Anterior cingulate cortex (tissue), 58 donors: ENCODE measurements around the gene MZT2A.
"Not testable (repeated sequence)": the region's sequence is repeated elsewhere in the genome, so short reads cannot be mapped to it uniquely, and the experiment has no call there.

Experiments used
- DNase-seq, 58 donors: peaks; one replicate each; lab custom pipeline; 2025; lab: John Stamatoyannopoulos, UW

MZT2A gene

DNA sequence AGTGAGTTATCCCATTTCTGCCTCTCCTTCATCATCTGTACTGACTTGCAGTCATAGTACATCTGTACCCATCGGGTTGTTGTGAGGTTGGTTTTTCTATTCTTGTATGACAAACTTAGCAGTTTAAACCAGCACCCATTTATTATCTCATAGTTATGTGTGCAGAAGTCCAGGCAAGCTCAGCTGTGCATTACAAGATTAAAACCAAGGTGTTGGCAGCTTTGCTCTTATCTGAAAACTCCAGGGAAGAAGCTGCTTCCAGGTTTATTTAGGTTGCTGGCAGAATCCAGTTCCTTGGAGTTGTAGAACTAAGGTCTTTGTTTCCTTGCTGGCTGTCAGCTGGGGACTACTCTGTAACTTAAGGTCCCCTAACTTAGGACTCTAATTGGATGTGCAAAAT is 3.3 kb upstream of the MZT2A start:
- not testable (repeated sequence) for DNase-seq

DNA sequence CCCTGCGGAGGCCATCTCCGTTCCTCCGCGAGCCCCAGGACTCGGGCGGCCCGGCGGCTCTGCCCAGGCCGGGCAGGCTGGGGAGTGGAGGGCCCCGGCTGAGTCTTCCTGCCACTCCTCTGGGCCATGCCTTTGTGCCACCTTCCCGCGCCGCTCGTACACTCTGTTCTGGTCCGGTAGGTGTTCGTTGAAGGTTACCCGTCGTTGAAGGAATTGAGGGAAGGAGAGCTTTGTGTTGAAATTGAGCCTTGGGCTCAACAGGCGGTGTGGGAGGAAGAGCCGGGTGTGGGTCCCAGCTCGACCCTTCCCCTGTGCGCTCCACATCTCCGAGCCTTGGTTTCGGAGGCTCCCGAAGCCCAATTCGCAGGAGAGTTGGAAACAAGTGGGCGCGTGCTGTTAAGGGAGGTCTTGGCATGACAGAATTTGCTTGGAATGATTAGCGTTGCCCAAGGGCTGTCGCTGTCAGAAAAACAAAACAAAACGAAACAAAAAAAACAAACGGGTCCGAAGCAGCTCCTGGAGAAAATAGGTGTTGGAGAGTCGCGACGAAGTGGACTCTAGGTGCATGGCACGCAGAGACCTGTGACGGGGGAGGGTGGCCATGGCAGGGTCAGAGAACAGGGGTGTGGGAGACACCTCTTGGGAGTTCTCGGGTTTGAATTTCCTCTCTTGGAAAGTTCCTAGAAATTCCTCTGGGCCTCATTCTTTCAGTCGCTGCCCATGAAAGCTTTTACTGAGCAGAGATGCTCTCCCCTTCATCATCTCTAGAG is 1.2 kb upstream of the MZT2A start:
- peak in 4 of 58 donors; percentile 47 to 74 (median 64) for DNase-seq

DNA sequence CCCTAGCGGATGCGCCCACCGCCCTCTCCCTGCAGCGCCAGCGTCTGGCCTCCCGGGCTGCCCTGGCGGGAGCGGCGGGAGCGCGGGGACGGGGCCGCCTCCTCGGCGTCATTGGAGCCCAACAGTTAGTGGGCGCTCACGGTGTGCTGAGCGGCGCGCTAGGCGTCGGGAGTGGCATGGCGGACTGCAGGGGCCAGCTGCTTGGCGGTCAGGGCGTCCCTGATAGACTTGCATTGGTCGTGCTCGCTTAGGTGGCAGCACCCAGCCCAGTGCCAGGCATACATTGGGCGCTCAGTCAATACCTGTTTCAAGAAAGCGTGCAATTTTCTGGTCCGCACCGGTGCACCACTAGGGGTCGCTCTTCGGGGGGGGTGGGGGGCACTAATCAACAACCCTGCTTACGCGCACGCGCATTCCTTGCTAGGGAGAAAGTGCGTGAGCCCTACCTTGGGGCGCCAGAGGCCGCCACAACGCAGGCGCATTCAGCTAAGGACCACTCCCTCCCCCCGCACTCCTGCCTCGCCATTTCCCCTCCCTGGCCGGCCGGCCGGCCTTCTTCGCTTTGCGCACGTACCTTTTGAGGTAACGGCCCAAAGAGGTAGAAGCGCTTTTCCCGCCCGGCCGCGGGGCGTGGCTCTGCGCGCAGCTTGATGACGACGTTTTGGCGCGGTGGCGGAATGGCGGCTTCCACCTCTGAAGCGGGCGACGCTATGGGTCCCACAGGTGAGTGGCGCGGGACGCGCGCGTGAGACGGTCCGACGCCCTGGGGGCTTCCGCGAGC is 411 bp upstream of the MZT2A start:
- DNase-seq, result peak; percentile 36 to 97 (median 84)

DNA sequence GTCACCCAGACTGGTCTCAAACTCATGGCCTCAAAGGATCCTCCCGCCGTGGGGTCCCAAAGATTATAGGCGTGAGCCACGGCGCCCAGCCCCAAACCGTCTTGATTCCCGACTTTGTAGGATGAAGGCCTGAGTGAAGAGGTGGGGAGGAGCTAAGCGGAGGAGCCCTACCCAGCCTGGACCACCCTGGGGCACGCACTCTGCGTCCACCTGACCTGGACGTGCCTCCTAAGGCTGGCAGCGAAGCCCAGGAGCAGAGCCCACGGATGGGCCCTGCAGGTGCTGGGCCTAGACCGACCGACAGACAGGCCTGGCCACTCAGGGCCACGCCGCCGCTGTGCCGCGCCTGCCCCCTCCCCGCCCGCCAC is 744 bp downstream of the MZT2A start:
- peak in 3 of 58 donors; percentile 6 to 20 (median 15) for DNase-seq

DNA sequence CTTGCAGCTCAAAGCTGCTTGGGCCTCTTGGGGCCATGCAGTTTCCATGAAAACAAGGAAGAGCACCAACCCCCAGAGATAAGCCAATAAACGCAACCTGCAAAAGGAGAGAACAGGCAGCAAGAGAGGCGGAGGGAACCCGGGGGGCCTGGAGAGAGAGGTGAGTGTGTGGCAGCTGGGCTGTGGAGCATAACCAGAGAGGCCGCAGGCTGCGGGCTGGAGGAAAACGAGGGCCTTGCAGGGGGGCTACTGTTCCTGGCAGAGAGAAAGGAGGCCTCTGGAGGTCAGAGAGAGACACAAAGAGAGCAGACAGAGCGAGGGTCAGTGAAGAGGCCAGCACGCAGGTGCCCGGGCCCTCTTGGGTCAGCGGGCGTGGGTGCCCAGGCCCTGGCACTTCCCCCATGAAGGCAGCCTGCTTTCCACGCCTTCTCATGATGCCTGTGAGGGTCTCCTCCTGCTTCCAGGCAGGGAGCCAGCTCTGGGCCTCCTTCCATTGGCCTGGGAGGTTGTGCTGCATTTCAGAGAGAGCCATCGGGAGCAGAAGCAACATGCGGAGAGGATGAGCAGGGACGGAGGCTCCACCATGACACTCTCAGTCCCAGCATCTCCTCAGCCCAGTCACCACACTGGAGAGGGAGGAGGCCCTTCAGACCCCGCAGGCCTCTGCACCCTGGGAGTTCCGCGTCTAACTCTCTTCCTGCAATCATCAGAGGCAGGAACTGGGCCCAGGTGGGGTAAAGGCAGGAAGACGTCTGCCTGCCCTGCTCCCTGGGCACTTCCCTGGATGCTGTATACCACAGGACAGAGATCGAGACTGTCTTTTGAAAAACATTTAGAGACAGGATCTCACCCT is 1.4 kb downstream of the MZT2A start:
- peak in 19 of 58 donors; percentile 3 to 50 (median 16) for DNase-seq

DNA sequence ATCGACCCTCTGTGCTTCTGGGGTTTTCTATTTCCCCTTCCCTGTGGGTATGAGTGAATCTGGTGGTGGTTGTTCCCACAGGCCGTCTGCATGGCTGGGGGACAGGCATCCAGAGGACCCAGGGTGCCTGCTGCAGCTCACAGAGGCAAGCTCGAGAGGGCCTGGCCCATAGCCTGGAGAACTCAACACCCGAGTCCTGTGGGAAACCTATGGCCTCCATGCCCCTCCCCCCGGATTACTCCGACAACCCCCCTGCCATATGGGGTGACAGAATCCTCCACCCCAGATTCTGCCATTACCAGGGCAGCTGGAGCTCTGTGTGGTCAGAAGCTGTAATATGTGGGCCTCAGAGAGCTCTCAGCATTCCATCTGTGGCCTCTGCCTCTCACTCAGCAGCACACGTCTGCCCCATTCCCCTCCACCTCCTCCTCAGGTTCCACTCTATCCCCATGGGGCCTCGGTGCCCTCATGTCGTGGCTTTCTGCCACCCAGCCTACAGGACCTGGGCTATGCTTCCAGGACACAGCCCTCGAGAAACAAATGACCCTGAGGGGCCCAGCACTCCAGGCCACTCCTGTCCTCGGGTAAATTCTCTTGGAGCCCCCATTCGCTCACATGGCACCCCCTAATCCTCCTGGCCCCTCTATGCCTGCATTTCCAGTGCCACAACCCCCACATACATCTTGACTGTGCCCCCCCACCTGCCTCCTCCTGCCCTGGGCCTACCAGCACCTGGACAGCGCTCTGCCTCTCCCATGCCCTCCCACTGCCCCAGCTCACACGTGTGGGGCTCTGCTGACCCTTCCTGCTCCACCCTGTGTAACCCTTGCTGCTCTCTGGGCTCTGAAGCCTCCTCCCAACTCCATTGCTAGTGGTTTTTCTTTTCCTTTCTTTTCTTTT is 3.6 kb downstream of the MZT2A start:
- DNase-seq, result no peak

DNA sequence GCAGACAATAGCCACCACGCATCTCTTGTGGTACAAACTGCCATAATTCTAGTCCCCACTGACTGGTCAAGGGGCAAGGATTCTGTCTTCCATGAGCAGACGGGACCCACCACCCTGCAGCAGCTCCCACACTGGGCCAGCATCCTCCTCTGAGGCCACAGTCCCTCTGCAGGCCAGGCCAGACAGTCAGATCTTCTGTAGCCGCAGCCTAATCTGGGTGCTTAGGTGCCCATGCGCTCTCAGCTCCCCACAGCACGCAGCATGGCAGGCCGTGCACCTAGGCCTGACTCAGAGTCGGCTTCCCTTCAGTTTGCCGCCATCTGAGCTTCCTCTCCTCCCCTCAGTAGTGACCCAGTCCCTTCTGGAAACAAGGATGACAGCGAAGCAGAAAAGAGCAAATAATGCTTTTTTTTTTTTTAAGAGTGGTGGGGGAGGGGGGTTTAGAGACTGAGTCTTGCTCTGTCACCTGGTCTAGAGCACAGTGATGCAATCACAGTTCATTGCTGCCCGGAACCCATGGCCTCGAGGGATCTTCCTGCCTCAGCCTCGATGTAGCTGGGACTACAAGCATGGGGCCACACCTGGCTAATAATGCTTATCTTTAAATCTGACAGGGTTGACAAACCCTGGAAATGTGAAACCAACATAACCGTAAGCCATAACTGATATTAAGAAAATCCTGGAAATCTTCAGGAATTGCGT is 5.8 kb downstream of the MZT2A start:
- not testable (repeated sequence) for DNase-seq

DNA sequence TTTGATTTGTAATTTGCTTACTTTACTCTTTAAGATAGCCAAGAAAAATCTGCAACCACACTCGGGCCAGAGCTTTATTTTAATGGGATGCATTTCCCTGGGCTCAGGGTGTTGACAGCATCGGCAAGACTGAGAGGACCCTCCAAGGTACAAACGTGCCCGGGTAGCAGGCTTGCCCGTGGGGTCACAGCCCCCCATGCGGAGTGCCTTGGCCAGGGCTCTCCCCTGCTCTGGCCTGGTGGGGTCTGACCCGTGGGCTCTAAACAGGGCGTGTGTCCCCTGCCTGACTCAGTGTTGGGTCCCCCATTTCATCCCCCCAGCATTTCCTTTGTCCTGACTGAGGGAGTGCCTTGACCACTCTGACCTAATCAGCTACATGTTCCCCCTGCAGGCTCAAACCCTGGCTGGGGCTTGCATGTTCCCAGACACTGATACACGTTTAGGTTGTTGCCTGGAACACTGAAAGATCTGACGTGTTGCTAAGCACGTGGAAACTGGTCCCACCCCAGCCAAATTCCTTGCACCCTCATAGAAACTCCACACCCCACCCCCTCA is 7.2 kb downstream of the MZT2A start:
- not testable (repeated sequence) for DNase-seq

DNA sequence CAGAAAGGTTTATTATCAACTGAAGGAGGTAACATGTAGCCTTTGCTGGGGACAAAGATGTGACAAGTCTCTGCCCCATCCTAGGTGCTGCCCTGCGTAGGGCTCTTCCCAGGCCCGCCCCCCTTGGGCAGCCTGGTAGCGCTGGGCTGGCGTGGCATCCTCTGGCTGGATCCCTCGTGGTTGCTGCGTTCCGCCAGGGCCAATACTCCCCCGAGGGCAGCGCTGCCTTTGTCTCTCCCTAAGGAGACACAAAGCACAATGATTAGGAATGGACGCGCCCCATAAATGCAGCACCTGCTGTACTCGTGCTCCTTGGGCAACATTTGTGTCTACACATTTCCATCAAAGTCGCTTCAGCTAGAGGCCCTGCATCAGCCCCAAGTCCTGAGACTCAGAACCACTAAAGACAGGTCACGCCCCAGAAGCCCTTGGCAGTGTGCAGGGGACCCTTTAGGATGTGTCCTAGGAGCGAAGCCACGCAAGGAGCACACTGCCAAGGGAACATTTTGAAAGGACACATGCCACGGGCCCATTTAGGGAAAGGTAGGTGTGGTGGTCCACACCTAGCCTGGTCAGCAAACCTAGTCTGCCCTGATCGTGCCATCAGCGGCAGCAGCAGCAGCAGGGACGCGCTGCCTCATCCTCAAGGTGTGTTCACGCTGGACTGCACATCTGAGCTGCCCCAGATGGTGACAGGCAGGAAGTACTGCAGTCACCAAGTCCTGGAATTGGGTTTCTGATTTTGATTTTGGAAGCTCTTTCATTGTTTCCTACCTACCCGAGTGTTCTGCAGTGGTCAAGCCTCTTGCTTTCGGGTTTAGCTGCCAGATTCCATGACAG is 8.0 kb downstream of the MZT2A start:
- not testable (repeated sequence) for DNase-seq

DNA sequence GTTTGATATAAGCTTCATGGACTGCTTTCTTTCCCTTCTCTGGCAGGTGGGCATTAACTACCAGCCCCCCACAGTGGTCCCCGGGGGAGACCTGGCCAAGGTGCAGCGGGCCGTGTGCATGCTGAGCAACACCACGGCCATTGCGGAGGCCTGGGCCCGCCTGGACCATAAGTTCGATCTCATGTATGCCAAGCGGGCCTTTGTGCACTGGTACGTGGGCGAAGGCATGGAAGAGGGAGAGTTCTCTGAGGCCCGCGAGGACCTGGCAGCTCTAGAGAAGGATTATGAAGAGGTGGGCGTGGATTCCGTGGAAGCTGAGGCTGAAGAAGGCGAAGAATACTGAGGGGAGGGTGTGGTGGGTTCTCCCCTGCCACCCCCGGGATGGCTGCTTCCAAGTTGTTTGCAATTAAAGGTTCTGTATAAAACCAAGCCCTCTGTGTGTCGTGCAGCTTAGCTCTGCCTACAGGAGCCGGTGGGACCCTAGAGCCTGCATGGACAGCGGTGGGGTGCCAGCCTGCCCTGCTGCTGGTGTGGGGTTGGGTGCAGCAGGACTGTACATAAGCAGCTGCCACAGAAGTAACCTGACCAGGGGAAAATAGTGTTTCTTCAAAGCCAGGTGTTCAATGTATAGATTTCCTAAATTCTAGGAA is 9.6 kb downstream of the MZT2A start:
- DNase-seq, result not testable (repeated sequence)

DNA sequence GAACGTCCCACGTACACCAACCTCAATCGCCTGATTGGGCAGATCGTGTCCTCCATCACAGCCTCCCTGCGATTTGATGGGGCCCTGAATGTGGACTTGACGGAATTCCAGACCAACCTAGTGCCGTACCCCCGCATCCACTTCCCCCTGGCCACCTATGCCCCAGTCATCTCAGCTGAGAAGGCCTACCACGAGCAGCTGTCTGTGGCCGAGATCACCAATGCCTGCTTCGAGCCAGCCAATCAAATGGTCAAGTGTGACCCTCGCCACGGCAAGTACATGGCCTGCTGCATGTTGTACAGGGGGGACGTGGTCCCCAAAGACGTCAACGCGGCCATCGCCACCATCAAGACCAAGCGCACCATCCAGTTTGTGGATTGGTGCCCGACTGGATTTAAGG is 11.8 kb downstream of the MZT2A start:
- DNase-seq, result not testable (repeated sequence)

DNA sequence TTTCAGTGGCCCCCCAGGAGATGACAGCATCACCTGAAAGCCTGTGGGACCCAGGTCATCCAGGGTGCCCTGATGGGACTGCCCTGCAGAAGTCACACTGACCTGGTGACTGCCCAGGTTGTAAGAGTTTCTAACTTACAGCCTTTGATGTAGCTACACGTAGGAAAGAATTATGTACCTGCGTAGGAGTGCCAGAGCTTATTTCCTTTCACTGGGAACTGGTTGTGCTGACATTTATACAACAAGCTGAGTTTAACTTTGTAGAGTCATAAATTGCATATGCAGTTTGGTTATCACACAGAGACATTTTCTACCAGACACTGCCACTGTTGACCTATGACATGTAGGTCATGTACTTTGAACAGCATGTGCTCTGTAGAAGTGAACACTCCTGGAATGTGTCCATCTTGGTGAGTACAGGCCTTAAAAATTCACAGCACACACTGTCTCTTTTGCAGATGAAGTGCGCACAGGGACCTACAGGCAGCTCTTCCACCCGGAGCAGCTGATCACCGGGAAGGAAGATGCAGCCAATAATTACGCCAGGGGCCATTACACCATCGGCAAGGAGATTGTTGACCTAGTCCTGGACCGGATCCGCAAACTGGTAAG is 13.2 kb downstream of the MZT2A start:
- not testable (repeated sequence) for DNase-seq

DNA sequence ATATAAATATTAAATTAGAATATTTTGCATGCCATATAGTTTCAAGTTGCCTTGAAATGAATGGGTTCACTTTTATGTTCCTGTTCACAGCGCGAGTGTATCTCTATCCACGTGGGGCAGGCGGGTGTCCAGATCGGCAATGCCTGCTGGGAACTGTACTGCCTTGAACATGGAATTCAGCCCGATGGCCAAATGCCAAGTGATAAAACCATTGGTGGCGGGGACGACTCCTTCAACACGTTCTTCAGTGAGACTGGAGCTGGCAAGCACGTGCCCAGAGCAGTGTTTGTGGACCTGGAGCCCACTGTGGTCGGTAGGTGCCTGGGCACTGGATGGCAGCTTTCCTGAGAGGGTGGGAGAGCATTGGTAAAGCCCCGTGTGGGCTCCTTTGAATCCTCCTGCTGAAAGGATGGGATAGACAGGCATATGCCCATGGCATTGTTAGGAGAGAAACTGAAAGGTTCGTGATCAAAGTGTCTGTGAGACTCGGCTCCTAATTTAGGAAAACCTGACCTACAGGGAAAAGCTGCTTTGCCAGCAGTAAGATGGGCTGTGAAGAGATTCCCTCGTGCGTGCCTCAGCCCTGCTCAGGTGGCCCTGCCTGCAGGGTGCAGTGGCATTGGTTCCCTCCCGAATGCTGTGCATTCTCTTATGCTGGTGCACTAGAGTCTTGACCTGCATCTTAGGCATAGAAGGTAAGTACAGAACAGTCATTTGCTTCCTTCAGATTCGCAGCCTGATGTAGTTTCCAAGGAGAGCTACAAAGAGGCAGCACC is 13.9 kb downstream of the MZT2A start:
- not testable (repeated sequence) for DNase-seq

DNA sequence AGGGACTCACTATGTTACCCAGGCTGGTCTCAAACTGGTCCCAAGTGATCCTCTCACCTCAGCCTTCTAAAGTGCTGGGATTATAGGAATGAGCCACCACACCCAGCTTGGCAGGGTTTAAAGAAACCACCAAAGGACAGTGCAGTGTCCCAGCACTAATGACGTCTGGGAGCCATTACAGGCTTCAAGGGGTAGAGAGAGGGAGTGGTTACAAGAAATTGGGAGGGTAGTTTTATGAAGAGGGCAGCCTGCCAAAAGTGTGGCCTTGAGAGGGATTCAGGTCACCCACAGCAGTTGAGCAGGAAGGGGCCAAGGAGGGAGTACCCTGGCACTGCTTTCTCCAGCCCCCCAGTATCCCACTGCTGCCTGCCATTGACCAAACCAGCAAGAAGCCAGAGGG is 15.0 kb downstream of the MZT2A start:
- not testable (repeated sequence) for DNase-seq

DNA sequence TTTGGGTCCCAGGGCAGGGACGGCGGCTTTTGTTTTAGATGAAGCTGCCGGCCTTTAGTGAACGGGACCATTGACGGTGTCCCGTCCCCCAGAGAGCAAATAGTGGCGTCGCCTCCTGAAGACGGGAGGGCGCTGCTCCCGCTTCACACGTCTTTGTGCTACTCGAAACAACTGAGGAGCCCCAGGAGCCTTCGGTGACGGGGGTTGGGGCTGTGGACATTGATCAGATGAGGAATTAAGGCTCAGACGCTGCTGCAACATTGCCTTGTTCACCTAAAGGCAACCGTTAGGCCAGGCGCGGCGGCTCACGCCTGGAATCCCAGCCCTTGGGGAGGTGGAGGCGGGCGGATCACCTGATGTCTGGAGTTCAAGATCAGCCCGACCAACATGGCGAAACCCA is 15.8 kb downstream of the MZT2A start:
- DNase-seq, result not testable (repeated sequence)

DNA sequence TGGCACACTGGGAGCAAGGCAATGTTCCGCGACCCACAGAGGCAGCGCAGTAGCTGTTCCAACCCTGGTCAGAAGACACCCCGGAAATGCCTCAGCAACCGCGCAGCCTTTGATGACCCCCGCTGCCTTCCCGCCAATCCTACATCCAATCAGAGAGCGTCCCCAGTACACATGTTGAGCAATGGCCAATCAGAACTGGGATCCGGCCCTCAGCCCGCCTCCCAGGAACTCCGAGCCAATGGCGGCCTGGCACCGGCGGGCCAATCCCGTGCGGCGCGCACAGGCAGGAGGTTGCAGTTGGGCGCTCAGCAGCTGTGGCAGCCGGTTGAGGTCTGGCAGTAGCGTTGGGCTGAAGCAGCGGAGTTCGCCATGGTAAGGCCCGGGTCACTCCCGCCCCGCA is 16.4 kb downstream of the MZT2A start, which contains the start of gene TUBA3D:
TUBA3D (plus strand) TSS at position 289 of the 400 bp plus-strand sequence; CDS start at position 370, 81 bp downstream.
- DNase-seq, result no peak
